Breast epithelium (tissue), 4 donors: ENCODE results near the gene INSR. TPM values are rescaled to one million over a fixed set of nuclear protein-coding genes. Genes with fewer than 3 reads are reported as not detected.

ENCODE experiments used
- DNase-seq, 2 donors: peaks; one replicate each; pipeline ENCODE4 v3.0.0-alpha.2; 2019; ENCODE audit warnings: low spot score in 2 of 2
- H3K27ac ChIP-seq, 2 donors: fragments of 200-600 bp; sonication (generic) in 1 of 2; one replicate each; pipeline ENCODE4 v1.5.1; 2016 to 2019; ENCODE audit warnings: mild to moderate bottlenecking in 1 of 2
- H3K27me3 ChIP-seq, 2 donors: fragments of 200-600 bp; sonication (generic) in 1 of 2; one replicate each; pipeline versions ENCODE4 v1.5.1 to v1.6.0; 2017 to 2019; ENCODE audit warnings: control low read depth in 1 of 2, mild to moderate bottlenecking in 1 of 2
- H3K36me3 ChIP-seq: fragments of 200-600 bp; one replicate; pipeline ENCODE4 v1.5.1; 2019
- H3K4me1 ChIP-seq, 2 donors: fragments of 200-600 bp; sonication (generic); one replicate each; pipeline ENCODE4 v1.5.1; 2016 to 2019; ENCODE audit warnings: control low read depth in 1 of 2
- H3K4me3 ChIP-seq, 3 donors: fragments of 200-600 bp; sonication (generic); 1 replicate in 2 of 3; 2 replicates in 1 of 3; pipeline ENCODE4 v1.5.1; 2016 to 2019; ENCODE audit warnings: mild to moderate bottlenecking in 3 of 3, moderate library complexity in 2 of 3
- H3K9me3 ChIP-seq, 2 donors: fragments of 200-600 bp; sonication (generic) in 1 of 2; one replicate each; pipeline ENCODE4 v1.5.1; 2016 to 2019; ENCODE audit warnings: control low read depth in 1 of 2
- POLR2A ChIP-seq: fragments of 450-650 bp; IDR thresholded peaks from one replicate; pipeline ENCODE4 v1.6.1; 2016; ENCODE audit warnings: antibody characterized with exemption, mild to moderate bottlenecking, moderate library complexity
- POLR2AphosphoS5 ChIP-seq, 3 donors: sonication (generic); formaldehyde crosslinking; IDR thresholded peaks; one replicate each; pipeline ENCODE4 v1.6.1; 2017; ENCODE audit warnings: antibody characterized with exemption in 3 of 3
- intact Hi-C: fragments of 100-400 bp; cut with DNase I; formaldehyde crosslinking; loops from one replicate; pipeline ENCODE4 v1.15.1; 2023; ENCODE audit warnings: low total_unique reads
- total RNA-seq, 3 donors: library from RNA; depleted of rRNA; stranded (reverse); fragments of >200 nt; gene quantifications; one replicate each; pipeline ENCODE4 v1.1.0, GENCODE V29; 2016
- TF ChIP-seq, protein P1 (sequence below), 3 donors: fragments of 450-650 bp; IDR thresholded peaks; one replicate each; pipeline ENCODE4 v1.5.1; 2016 to 2017; ENCODE audit warnings: antibody characterized with exemption in 3 of 3, mild to moderate bottlenecking in 3 of 3, moderate library complexity in 3 of 3

INSR gene
- total RNA-seq, 3 donors from 2014 or later: 66.3 to 108 (median 104) TPM

DNA sequence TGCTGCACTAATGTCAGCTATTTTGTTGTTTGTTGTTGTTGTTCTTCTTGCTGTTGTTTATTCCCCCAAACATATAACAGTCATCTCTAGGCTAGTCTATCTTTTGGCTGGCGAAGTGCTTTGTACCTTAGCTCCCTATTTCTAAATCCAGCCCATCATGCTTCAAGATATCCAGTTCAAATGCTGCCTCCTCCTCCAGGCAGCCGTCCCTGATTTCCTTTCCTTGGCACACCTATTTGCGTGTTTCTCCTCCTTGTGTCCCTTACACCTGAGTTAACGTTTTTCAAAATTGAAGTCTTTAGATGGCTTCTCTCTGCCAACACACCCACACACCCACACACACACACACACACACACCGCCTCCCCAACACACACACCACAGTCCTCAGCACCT is 25.5 kb downstream of the INSR start:
- Histone ChIP-seq H3K36me3 (no peaks in the 10 kb centered on the region), H3K4me1 (peaks cover 0 to 4% of the 10 kb centered on the region in 2 donors), H3K27ac (peak overlapping the region; percentile 5 to 57), H3K4me3 (no peak overlapping the region), H3K27me3 (no peaks in the 10 kb centered on the region), H3K9me3 (no peaks in the 10 kb centered on the region)
- intact Hi-C loops: no loop called here
- DNase-seq: no peak
- no peak for TF ChIP-seq POLR2A

DNA sequence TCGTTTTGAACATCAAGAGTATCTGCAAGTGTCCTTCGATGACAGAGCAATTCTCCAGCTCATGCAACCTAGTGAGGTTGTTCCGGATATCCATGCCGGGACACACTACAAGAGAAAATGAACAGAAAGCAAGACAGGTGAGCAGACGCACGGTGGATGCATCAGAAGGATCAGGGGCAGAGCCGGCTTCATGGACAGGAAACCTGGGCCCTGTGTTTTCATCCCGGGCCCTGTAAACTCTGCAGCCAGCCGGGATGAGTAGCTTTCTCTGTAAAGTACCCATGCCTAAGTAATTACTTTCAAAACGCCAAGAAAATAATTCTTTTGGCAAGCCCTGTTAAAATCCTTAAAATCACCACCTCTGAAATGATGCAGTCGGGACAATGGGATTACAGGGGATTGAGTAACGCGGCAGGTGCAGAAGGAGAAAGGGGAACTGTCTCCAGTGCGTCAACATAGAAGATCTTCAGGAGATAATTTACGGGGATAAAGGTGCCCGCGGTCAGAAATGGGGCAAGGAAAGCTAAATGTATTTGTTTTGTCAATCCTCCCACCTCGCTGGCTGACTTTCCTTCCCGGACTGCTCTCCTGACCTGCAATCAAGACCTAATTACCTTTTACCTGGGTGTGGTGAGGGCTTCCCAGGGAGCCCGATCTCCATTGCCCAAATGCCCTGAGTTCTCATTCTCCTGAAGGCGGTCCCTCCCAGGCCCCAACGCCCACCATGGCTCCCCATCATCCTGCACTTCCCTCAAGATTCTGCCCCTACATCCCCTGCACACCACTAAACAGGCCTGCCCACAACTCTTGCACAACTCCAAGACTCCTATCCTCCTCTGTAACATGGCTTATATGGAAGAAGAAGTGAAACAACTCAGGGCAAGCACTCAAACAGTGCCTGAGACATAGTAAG is 26.2 kb downstream of the INSR start:
- Histone ChIP-seq H3K4me3 (no peak overlapping the region), H3K27ac (peak overlapping the region; percentile 5 to 57), H3K27me3 (no peaks in the 10 kb centered on the region), H3K9me3 (no peaks in the 10 kb centered on the region), H3K36me3 (no peaks in the 10 kb centered on the region), H3K4me1 (peaks cover 0 to 4% of the 10 kb centered on the region in 2 donors)
- TF ChIP-seq, protein P1, sequence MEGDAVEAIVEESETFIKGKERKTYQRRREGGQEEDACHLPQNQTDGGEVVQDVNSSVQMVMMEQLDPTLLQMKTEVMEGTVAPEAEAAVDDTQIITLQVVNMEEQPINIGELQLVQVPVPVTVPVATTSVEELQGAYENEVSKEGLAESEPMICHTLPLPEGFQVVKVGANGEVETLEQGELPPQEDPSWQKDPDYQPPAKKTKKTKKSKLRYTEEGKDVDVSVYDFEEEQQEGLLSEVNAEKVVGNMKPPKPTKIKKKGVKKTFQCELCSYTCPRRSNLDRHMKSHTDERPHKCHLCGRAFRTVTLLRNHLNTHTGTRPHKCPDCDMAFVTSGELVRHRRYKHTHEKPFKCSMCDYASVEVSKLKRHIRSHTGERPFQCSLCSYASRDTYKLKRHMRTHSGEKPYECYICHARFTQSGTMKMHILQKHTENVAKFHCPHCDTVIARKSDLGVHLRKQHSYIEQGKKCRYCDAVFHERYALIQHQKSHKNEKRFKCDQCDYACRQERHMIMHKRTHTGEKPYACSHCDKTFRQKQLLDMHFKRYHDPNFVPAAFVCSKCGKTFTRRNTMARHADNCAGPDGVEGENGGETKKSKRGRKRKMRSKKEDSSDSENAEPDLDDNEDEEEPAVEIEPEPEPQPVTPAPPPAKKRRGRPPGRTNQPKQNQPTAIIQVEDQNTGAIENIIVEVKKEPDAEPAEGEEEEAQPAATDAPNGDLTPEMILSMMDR (IDR thresholded peaks at IDR 0.05): no peak
- peak in 1 of 3 donors; percentile 2 for TF ChIP-seq POLR2AphosphoS5 (IDR thresholded peaks at IDR 0.05)
- no peak for TF ChIP-seq POLR2A
- DNase-seq: no peak
- intact Hi-C loops: no loop called here

DNA sequence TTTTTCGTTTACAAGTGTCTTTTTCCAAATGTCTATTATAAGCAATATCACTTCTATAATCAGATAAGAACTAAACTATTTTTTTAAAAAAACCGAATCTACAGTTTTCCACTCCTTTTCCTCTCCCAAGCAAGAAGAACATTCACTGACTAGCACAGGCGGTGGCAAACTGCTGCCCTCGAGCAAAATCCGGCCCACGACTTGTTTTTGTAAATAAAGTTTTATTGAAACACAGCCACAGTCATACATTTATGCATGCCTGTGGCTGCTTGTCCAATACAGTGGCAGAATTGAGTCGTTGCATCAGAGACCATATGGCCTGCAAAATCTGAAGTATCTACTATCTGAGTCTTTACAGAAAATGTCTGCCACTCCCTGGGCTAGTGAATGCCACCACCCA is 27.4 kb downstream of the INSR start:
- H3K4me3 ChIP-seq: no peak overlapping the region
- DNase-seq: no peak
- H3K27ac ChIP-seq: peak overlapping the region in 1 of 2 donors; percentile 33
- H3K9me3 ChIP-seq: no peaks in the 10 kb centered on the region
- TF ChIP-seq, protein P1 (IDR thresholded peaks at IDR 0.05): no peak
- TF ChIP-seq POLR2AphosphoS5 (IDR thresholded peaks at IDR 0.05) (no peak), POLR2A (no peak)
- H3K27me3 ChIP-seq: no peaks in the 10 kb centered on the region
- no peaks in the 10 kb centered on the region for H3K36me3 ChIP-seq
- H3K4me1 ChIP-seq: peaks cover 0 to 4% of the 10 kb centered on the region in 2 donors
- intact Hi-C loops: no loop called here

DNA sequence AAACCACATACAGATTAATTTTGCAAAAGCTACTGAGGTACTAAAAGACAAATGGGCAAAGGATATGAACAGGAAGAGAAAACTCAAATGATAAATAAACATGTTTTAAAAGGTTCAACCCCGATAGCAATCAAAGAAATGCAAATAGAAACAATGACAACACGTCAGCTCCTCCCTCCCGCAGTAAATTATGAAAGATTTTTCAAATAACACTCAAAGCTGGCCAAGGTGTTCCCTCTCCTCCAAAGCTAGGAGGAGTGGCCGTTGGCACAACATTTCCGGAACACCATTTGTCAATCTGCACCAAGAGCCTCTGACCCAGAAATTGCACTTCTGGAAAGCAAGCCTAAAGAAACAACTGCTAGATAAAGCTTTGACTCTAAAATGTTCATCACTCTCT is 28.3 kb downstream of the INSR start:
- H3K27ac ChIP-seq: peak overlapping the region; percentile 3 to 13
- H3K36me3 ChIP-seq: no peaks in the 10 kb centered on the region
- H3K27me3 ChIP-seq: no peaks in the 10 kb centered on the region
- peaks cover 0 to 4% of the 10 kb centered on the region in 2 donors for H3K4me1 ChIP-seq
- H3K4me3 ChIP-seq: no peak overlapping the region
- TF ChIP-seq, protein P1 (IDR thresholded peaks at IDR 0.05): no peak
- TF ChIP-seq POLR2A (no peak), POLR2AphosphoS5 (IDR thresholded peaks at IDR 0.05) (no peak)
- DNase-seq: no peak
- no peaks in the 10 kb centered on the region for H3K9me3 ChIP-seq
- intact Hi-C loops: no loop called here

DNA sequence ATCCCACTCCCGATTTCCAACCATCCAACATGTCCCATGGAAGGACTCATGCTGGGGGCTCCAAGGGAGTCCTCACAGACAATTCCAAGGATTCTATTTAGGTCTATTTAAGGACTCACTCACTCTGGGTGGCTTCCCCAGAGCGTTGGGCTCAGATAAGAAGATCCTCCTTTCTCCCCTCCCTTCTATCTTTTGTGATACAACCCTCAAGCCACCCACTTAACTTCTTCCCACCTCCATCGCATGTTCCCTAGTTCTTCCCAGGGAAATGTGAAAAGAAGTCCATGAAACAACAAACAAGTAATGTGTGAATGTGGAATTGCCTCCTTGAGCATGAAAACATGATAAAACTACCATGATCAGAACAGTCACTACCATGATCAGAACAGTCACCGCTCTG is 29.4 kb downstream of the INSR start:
- Histone ChIP-seq H3K4me1 (peaks cover 0 to 4% of the 10 kb centered on the region in 2 donors), H3K27ac (peak overlapping the region in 1 of 2 donors; percentile 0)
- intact Hi-C loops: no loop called here

DNA sequence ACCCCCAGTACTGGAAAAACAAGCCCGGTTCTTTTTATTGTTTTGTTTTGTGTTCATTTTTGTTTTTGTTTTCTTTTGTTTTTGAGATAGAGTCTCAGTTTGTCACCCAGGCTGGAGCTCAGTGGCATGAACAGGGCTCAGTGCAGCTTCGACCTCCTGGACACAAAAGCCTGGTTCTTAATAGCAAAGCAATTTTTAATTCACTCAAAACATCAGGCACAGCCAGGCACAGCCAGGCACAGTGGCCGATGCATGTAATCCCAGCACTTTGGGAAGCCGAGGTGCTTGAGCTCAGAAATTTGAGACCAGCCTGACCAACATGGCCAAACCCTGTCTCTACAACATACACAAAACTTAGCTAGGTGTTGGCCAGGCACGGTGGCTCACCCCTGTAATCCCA is 30.7 kb downstream of the INSR start:
- Histone ChIP-seq H3K4me3 (no peak overlapping the region), H3K4me1 (peaks cover 0 to 4% of the 10 kb centered on the region in 2 donors), H3K27me3 (no peaks in the 10 kb centered on the region), H3K36me3 (no peaks in the 10 kb centered on the region), H3K9me3 (no peaks in the 10 kb centered on the region), H3K27ac (no peak overlapping the region)
- DNase-seq: no peak
- no peak for TF ChIP-seq POLR2A
- TF ChIP-seq POLR2AphosphoS5 (IDR thresholded peaks at IDR 0.05): no peak
- TF ChIP-seq, protein P1 (IDR thresholded peaks at IDR 0.05): no peak
- intact Hi-C loops: no loop called here

More for the DNA sequence above, 29.4 kb downstream of the INSR start:
- no peaks in the 10 kb centered on the region for H3K27me3 ChIP-seq
- TF ChIP-seq POLR2A: no peak
- TF ChIP-seq POLR2AphosphoS5 (IDR thresholded peaks at IDR 0.05): no peak
- no peaks in the 10 kb centered on the region for H3K9me3 ChIP-seq
- H3K36me3 ChIP-seq: no peaks in the 10 kb centered on the region
- H3K4me3 ChIP-seq: no peak overlapping the region
- no peak for DNase-seq
